BE2C (cell line): ENCODE data around the gene KIF5A.

ENCODE experiments used
- DNase-seq: peaks from one replicate; pipeline ENCODE4 v3.0.0-alpha.2; 2020
- H3K27me3 ChIP-seq: fragments of 250-450 bp; sonication (Bioruptor Pico); 2 replicates; pipeline ENCODE4 v1.5.1; 2020; ENCODE audit warnings: mild to moderate bottlenecking
- H3K36me3 ChIP-seq: fragments of 250-450 bp; sonication (Bioruptor Pico); 2 replicates; pipeline ENCODE4 v1.5.1; 2020; ENCODE audit warnings: mild to moderate bottlenecking
- H3K4me1 ChIP-seq: fragments of 250-450 bp; sonication (Bioruptor Pico); 2 replicates; pipeline ENCODE4 v1.5.1; 2020
- H3K4me3 ChIP-seq: 2 replicates; pipeline ENCODE4 v1.5.1; 2011; ENCODE audit warnings: low read depth, low read length
- H3K9me3 ChIP-seq: fragments of 250-450 bp; sonication (Bioruptor Pico); 2 replicates; pipeline ENCODE4 v1.5.1; 2020
- TF ChIP-seq, protein P1 (sequence below): IDR thresholded peaks from 2 replicates; pipeline ENCODE4 v1.5.1; 2012; ENCODE audit warnings: mild to moderate bottlenecking, low read depth, low read length

KIF5A gene

DNA sequence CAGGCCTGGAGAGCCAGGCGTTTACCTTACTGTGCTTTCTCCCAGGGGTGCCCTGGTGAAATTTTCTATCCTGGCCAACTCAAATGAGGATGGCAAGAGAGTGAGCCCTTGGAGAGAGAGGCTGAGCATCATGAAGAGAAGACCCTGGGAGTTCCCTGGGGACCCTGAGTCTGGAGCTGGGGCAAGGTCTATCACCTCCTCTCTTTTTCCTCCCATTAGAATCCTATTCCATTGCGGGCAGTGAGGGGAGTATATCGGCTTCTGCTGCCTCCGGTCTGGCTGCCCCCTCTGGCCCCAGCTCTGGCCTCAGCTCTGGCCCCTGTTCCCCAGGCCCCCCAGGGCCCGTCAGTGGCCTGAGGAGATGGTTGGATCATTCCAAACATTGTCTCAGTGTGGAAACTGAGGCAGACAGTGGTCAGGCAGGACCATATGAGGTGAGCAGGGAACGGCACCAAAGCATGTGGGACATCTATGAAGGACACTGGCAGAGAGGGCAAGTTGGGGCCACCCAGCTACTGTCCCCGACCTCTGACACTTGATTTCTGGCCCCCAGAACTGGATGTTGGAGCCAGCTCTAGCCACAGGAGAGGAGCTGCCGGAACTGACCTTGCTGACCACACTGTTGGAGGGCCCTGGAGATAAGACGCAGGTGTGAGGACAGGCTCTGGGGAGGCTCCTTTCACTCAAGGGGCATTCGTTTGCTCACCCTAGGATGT is 63.0 kb downstream of the KIF5A start:
- Histone ChIP-seq H3K36me3 (peaks cover 15% of the 10 kb centered on the region), H3K4me3 (no peak overlapping the region), H3K4me1 (peaks cover 13% of the 10 kb centered on the region), H3K9me3 (no peaks in the 10 kb centered on the region), H3K27me3 (no peaks in the 10 kb centered on the region)
- DNase-seq, result no peak
- TF ChIP-seq, protein P1, sequence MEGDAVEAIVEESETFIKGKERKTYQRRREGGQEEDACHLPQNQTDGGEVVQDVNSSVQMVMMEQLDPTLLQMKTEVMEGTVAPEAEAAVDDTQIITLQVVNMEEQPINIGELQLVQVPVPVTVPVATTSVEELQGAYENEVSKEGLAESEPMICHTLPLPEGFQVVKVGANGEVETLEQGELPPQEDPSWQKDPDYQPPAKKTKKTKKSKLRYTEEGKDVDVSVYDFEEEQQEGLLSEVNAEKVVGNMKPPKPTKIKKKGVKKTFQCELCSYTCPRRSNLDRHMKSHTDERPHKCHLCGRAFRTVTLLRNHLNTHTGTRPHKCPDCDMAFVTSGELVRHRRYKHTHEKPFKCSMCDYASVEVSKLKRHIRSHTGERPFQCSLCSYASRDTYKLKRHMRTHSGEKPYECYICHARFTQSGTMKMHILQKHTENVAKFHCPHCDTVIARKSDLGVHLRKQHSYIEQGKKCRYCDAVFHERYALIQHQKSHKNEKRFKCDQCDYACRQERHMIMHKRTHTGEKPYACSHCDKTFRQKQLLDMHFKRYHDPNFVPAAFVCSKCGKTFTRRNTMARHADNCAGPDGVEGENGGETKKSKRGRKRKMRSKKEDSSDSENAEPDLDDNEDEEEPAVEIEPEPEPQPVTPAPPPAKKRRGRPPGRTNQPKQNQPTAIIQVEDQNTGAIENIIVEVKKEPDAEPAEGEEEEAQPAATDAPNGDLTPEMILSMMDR, result no peak

DNA sequence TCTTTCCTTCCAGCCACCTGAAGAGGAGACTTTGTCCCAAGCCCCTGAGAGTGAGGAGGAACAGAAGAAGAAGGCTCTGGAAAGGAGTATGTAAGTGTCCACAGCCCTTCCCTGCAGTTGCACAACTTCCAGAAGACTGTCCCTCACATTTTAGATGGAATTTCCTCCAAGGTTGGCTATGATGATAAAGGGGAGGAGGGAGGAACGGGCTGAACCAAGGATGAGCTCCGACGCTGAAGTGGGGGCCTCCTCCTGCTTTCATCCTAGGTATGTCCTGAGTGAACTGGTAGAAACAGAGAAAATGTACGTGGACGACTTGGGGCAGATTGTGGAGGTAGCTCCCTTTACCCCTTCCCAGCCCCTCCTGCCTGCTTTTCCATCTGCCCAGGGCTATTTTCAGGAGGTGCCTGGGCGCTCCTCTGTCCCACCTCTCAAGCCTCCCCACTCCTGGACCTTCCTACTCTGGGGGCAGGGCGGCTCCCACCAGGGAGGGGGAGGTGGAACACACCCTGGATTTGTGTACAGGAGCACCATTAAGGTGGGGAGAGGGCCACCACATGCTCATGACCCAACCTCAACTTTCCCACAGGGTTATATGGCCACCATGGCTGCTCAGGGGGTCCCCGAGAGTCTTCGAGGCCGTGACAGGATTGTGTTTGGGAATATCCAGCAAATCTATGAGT is 63.7 kb downstream of the KIF5A start:
- no peak for DNase-seq
- no peaks in the 10 kb centered on the region for H3K9me3 ChIP-seq
- TF ChIP-seq, protein P1, result no peak
- H3K4me3 ChIP-seq, result no peak overlapping the region
- no peaks in the 10 kb centered on the region for H3K27me3 ChIP-seq
- peaks cover 13% of the 10 kb centered on the region for H3K4me1 ChIP-seq
- peaks cover 14% of the 10 kb centered on the region for H3K36me3 ChIP-seq

GRCh38 chr12:57614178-57614947 is 64.5 kb downstream of the KIF5A start:
- peak; percentile 77 for DNase-seq
- TF ChIP-seq, protein P1, result no peak
- Histone ChIP-seq H3K9me3 (no peaks in the 10 kb centered on the region), H3K4me1 (peaks cover 13% of the 10 kb centered on the region), H3K4me3 (no peak overlapping the region), H3K36me3 (peaks cover 8% of the 10 kb centered on the region), H3K27me3 (no peaks in the 10 kb centered on the region)

DNA sequence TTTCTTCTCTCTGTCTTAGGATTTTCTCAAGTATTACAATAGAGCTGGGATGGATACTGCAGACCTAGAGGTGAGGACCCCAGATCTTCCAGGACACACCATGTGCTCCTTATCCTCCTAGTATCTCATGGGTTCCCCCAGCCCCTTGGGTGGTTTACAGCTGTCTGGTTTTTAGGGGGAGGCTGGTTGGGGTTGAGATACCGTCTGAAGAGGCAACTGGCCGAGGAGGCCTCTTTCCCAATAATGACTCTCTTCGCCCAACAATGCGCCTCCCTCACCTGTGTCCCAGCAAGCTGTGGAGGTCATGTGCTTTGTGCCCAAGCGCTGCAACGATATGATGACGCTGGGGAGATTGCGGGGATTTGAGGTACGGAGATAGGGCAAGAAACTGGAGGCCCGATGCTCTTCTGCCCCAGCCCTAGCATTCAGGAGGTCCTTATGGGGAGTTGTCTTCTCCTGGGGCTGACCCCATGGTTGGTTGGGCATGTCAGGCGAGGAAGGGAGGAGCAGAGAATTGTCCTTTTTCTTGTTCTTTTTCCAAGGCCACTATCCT is 65.2 kb downstream of the KIF5A start:
- H3K4me1 ChIP-seq, result peaks cover 13% of the 10 kb centered on the region
- peaks cover 7% of the 10 kb centered on the region for H3K36me3 ChIP-seq
- H3K4me3 ChIP-seq, result no peak overlapping the region
- TF ChIP-seq, protein P1, result no peak
- H3K9me3 ChIP-seq, result no peaks in the 10 kb centered on the region
- H3K27me3 ChIP-seq, result no peaks in the 10 kb centered on the region
- DNase-seq, result no peak

DNA sequence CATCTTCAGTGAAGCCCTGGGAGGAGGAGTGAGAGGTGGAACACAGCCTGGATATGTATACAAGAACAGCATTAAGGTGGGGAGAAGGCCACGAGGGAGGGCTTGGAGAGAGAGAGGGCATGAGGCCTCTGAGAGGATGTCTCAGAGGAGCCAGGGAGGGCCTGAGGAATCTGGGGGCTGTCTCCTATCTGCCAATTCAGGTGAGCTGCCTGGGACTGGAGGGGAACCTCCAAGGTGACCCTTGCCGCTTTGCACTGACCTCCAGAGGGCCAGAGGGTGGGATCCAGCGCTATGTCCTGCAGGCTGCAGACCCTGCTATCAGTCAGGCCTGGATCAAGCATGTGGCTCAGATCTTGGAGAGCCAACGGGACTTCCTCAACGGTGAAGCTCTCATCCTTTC is 65.8 kb downstream of the KIF5A start:
- Histone ChIP-seq H3K4me3 (no peak overlapping the region), H3K36me3 (peaks cover 7% of the 10 kb centered on the region), H3K9me3 (no peaks in the 10 kb centered on the region), H3K4me1 (peaks cover 9% of the 10 kb centered on the region), H3K27me3 (no peaks in the 10 kb centered on the region)
- TF ChIP-seq, protein P1, result no peak
- DNase-seq, result no peak
